NCI-H128 (cell line): ENCODE measurements around the gene RP2.

Experiments used
- DNase-seq: peaks from one replicate; lab custom pipeline; 2025; ENCODE audit not compliant: unreplicated experiment; lab: John Stamatoyannopoulos, UW

RP2 gene

DNA sequence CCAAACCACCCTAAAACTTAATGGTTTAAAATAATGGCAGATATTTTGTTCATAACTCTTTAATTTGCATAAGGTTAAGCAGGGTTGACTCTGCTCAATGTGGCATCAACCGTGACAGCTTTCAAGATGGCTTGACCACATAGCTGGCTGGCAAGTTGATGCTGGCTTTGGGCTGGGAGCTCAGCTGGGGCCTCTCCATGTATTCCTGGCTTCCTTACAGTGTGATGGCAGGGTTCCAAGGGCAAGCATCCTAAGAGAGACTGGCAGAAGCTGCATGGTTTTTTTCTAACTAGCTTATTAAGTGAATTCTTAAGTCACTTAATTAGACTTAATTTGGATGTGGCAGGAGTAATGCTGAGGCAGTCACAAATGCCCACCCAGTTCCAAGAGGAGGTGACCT lies 4.5 kb downstream of the RP2 start:
- no peak for DNase-seq

DNA sequence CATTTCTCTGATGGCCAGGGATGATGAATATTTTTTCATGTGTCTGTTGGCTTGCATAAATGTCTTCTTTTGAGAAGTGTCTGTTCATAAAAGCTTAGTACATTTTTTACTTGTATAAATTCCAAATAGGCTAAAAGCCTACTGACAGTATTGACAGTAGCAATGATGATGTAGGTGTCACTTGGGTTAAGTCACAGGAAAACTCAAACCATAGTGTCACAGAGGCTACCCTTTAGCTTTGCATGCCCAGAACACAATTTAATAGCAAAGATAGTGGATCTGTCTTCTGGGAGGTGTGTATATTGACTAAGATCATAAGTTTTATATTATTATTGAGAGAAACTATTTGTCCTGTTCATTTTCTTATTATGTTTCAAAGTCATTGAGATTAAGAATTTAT lies 8.1 kb downstream of the RP2 start:
- no peak for DNase-seq

DNA sequence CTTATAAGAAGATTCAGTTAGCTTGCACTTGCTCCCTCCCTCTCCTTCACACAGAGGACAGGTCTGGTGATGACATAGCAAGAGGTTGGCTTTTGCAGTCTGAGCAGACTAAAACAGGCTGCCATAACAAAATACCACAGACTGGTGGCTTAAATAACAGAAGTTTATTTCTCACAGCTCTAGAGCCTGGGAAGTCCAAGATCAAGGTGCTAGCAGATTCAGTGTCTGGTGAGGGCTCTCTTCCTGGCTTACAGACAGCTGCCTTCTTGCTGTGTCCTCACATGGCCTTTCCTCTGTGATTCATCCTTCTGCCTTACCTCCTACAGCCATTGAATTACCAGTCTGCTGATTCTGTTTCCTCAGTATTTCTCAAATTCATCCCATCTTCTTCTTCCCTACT lies 13.1 kb downstream of the RP2 start:
- DNase-seq = no peak

DNA sequence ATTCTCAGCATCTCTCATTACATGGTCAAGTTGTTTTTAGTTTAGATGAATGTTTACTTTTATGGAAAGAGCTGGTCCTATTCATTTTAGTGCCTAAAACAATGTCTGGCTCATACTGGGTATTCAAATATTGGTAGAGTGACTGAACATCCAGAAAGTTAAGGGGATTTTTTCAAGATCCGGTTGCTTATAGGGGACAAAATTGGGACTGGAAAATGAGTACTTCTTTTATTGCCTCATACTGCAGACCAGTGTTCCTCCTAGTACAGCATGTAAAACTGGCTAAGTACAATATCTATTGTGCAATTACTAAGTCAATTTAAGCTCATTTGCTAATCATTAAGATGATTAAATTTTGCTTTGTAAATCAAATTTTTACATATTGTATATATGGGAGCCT lies 13.9 kb downstream of the RP2 start:
- DNase-seq = no peak

DNA sequence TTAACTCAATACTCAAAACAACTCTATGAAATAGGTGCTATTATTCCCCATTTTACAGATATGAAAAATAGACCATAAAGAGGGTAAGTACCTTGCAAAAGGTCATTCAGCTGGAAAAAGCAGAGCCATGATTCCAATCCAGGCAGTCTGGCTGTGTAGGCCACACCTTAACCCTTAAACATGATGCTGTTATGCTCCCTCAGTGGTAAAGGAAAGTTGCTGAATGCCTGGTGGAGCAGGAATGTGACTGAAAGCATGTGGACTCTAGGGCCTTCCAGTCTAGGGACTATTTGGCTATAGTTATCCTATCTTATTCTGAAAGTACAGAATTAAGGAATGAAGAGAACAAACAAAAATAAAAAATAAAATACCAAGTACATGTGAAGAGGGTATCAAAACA lies 19.6 kb downstream of the RP2 start:
- DNase-seq = no peak

DNA sequence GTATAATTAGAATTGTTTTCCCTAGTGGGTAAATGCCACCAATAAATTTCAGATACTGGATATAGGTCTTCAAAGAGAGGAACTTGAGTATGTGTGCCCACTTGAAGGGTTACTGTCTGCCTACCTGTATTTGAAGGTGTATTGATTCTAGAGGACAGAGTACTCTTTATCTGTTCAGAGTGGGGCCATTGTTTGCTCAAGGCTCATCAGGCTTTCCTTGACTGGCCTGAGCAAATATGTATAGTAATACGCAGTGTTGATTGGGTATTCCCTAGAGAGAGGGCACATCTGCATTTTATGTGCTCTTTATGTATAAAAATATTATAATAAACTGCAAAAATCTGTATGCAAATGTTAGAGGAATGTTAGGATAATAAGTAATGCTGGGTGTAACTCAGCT lies 23.7 kb downstream of the RP2 start:
- no peak for DNase-seq

DNA sequence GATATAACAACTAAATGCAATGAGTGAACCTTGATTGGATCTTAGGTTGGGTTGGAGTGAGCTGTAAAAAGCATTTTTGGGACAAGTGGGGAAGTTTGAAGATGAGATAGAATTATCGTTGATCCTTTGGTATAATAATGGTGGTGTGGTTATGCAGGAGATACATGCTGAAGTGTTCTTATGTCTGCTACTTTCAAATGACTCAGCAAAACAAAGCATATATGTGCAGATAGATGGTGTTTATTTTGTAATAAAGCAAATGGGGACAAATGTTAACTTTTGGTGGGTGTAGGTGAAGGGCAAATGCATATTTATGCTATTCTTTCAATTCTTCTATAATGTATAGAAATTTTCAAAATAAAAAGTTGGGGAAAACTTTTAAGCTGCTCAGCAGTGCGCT lies 26.2 kb downstream of the RP2 start:
- no peak for DNase-seq

DNA sequence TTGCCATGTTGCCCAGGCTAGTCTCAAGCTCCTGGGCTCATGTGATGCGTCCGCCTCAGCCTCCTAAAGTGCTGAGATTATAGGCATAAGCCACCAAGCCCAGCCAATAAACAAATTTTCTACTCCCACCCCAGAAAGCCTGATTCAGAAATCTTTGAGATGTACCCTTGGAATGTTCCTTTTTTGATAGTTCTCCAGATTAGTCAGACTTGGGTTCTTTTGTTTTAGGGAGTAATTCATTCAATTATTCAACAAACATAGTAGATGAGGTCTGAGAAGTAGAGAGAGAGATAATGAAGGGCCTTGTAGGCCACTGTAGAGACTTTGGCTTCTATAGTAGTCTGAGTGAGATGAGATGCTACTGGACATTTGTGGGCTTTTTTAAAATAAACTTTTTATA lies 27.8 kb downstream of the RP2 start:
- no peak for DNase-seq

DNA sequence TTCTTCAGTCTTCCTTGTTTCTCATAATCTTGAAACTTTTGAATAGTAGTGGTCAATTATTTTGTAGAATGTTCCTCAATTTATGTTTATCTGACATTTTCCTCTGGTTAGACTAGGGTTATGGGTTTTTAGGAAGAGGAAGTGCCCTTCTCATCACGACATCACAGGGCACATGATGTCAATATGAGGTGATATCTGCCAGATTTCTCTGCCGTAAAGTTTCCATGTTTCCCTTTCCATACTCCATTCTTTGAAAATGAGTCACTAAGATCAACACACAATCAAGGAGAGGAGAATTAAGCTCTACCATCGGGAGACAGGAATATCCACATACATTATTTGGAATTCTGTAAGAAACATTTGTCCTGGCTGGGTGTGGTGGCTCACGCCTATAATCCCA lies 28.4 kb downstream of the RP2 start:
- no peak for DNase-seq

DNA sequence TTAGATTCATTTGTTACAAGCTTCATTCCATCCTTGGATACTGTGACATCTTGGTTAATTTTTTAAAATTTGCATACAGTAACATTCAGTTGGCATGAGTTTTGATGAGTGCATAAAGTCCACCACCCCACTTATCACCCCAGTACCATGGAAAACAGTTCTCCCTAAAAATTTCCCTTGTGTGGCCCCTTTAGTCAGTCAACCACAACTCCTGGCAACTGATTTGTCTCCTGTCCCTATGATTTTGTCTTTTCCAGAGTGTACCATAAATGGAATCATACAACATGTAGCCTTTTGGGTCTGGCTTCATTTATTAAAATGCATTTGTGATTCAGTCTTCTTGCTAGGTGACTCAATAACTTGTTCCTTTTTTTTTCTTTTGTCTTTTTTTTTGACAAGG lies 29.9 kb downstream of the RP2 start:
- no peak for DNase-seq

DNA sequence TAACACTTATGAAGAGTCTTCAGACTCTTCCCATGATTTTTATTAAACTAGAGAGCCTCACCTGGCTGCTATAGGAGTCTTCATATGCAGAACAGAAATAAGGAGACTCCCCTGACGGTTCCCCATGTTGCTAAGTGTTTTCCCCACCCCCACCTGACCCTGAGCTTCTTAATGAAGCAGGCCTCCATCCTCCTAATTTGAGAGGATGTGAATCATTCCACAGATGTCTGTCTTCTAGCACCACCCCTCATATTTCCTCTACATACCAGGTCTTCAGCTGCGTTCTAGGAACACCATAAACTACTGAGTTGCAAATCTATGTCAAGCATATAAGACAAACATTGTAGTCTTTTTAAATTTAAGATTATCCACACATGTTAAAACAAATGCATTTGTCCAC lies 36.9 kb downstream of the RP2 start:
- no peak for DNase-seq

DNA sequence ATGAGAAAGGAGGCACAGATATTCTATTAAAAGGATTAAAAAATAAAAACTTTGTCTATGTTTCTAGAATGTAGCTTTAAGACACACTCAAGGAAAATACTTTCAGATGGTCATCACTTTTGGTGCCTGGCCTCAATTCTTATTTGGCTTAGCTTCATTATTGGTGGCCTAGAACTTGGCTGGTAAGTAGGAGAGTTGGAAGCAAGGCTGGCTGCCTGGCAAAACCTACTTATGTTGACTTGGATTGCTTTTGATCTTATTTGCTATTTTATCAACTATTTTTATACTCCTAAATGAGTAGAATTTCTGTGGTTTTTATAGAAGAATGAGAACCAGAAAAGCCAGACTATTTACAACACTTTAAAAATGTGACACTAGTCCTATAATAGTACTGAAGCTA lies 40.1 kb downstream of the RP2 start:
- no peak for DNase-seq

DNA sequence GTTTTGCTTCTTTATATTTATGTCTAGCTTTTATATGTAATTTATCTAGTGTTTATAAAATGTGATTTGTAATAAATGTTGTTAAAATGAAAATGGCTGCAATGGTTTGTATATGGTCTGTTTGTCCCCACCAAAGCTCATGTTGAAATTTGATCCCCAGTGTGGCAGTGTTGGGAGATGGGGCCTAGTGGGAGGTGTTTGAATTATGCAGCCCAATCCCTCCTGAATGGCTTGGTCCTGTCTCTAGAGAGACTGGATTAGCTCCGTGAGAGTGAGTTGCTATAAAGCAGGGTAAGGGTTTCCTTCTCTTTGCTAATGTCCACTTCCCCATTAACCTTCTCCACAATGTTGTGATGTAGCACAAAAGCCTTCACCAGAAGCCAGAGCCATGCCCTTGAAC lies 45.4 kb downstream of the RP2 start:
- no peak for DNase-seq

DNA sequence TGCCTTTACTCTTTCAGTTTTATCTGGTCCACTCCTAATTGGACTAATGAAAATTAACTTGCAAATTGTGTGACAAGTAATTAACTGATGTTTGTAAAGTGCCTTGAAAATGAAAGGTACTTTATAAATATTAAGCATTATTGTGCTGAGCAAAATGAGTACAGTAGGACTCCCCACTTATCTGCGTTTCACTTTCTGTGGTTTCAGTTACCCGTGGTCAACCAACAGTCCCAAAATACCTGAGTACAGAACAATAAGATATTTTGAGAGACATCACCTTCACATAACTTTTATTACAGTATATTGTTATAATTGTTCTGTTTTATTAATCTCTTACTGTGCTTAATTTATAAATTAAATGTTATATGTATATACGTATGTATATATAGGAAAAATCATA lies 48.0 kb downstream of the RP2 start:
- DNase-seq = no peak

DNA sequence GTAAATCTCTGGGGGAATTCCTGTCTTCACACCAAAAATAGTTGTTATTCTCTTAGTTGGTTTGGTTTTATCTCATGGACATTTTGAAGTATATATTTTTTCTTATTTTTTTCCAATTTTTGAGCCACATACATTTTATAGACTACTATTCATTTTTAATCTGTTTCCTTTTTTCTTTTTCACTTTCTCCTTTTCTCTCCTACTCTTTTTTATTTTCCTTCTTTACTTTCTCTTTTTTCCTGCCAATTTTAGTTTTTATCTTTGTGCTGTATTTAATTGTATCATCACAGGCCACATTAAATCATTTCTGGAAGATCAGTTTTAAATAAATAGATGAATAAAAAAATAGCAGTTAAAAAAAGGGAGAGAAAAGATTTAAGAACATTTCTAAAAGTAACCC lies 61.4 kb downstream of the RP2 start:
- no peak for DNase-seq

DNA sequence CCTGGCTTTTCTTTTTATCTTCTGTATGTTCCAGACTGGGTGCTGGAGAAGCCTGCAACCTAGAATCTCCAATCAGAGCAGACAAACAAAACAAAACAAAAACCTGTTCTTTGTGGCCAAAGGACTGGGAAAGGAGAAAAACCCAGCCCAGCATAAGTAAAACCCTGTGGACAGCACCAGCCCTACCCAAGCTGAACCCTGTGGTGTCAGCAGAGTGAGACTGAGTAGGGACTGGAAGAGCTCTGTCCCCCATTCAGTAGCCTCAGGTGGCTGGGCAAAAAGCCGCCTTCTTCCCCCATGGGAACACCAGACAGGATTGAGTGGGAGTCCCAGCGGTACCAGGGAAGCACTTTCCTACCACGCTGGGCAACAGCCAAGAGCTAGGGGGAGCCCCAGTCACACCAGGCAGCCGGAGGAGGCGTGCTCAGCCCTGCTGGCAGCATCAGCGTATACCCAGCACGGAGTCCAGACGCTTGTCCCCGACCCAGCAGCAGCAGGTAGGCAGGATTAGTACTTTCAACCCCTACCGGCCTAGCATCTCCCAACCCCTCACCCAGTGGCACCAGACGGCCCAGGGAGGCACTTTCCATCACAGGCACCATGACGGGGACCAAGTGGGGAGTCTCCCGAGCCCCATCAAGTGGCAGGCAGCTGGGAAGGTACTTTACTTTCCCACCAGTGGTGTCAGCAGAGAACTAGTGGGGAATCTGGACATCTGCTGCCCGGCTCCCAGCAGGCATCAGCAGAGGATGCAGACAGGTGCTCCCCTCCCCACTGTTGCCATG lies 66.8 kb downstream of the RP2 start:
- DNase-seq = peak; percentile 54

DNA sequence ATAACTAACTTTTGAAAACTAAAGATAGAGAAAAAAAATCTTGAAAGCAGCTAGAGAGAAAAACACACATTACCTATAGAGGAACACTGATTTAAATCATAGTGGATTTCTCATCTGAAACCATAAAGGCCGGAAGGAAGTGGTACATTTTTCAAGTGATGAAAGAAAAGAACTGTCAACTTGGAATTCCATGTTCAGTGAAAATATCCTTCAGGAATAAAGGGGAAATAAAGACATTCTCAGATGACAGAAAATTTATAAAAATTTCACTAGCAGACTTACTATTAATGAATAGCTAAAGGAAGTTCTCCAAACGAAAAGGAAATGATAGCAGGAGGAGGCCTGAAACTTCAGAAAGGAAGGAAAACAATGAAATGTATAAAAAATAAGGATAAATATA lies 67.8 kb downstream of the RP2 start:
- DNase-seq = no peak

DNA sequence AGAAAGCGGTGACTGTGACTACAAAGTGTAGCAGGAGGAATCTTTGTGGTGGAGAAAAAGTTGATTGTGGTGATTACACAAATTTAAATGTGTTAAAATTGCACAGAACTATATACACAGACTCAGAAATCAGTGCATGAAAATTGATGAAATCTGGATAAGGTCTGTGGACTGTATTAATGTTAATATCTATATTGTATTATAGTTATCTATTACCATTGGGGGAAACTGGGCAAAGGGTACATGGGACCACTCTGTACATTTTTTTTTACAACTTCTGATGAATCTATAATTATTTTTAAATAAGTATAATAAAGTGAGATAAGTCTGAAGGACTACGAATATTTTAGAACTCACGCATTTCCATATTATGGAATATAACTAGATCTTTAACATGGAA lies 73.6 kb downstream of the RP2 start:
- DNase-seq = no peak

DNA sequence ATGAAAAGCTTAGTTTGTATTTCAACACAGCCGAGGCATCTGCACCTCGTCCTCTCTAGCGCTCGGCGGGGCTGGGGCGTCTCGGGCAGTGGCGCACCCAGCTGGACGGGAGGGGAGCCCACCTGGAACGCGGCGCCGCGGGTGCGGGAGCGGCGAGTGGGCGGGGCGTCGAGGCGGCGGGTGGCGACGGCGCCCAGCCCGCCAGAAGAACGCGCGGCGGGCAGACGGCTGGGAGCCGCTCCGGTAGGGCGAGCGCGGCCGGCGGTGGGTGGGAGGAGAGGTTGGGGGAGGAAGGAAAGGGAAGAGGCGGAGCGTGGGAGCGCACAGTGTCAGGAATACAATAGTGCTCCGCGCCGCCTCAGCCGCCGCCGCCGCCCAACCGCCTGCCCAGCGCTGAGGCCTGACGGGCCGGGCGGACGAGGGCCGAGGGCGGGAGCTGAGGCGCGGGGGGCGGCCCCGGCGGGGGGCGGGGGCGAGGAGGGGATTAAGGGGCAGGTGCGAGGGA lies 75.3 kb downstream of the RP2 start, which contains the start of gene JADE3:
Gene JADE3 (plus strand): TSS at position 324 of the 505 bp plus-strand sequence. CDS start 72,474 bp downstream, outside the sequence.
- peak; percentile 40 for DNase-seq

DNA sequence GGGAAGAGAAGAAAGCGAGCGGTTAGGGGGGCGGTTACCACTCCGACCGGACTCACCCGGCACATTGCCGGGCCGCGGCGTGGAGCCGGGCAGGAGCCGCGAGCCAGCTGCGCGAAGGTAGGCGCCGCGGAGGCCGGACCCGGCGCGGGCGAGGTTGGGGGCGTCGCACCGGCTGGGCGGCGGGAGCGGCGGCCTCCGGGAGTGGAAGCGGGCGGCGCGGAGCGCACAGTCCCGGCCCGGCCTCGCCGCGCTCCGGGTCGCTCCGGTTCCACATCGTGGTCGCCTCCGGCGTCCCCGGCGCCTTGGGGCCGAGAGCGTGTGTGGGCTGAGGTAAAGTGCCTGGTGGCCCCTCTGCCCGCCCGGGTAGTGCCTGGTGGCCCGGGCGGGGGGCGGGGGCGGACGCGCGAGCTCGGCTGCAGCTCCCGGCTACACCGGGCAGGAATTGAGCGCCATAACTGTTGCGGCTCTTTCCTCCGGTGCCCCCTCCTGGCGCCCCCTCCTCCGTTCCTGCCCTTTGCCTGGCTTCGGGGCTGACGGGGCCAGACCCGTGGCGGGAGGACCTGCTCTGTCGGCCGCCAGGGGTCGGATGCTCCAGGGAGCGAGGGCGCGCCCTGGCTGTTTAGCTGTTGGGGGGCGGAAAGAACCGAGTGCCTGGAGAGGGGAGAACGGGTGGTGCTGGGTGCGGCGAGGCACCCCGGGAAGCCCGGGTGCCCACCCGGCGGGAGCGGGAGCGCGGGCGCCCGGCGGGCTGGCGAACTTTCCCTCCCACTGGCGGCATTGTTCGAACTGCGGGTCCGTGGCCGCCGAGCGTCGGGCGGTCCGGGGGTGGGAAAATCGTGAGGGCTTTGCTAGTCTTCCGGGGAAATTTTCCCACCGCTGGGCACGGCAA lies 76.0 kb downstream of the RP2 start:
- peak; percentile 5 for DNase-seq

DNA sequence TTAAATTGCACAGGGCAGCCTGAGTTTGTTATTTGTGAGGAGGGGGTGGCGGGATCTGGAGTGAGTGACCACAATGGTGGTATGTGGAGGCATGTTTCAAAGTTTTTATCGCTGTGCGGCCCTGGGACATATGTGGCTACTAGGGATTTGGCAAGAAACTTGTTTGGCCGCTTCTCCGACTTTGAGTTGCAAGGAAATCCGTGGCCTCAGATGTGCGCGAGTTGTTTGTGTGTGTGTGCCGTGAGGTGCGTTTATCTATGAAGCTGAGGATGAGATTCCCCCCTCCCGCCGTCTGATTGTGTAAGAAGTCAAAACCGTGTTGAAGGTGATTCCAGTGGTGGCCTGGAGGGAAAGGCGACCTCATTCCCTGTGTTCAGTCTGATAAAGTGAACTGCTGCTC lies 76.8 kb downstream of the RP2 start:
- DNase-seq = no peak

DNA sequence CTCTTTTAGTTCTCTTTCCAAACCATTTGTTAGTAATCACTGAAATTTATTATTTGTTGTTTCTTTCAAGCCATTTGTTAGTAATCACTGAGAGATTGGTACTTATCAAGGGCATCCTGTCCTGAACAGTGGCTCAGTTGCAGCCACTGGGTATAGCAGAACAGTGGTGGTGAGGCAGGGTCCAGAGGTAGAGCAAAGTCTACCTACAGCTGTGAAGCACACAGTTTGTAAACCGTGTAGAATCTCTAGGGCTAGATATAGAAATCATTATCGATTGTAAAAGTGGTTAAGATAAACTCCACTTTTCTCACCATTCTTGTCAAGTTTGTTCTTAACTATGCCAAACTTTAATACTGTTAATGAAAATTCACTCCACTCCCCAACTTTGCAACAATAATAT lies 79.4 kb downstream of the RP2 start:
- DNase-seq = no peak
